HG03521 (cell line): ENCODE results near the gene ARHGEF26.
A peak's percentile ranks its signal among the peaks of the same experiment; 100 is the strongest.
"Not testable (repeated sequence)": the region's sequence is repeated elsewhere in the genome, so short reads cannot be mapped to it uniquely, and the experiment has no call there.

Source experiments
- ATAC-seq: cut with Tn5 transposase; IDR thresholded peaks from one replicate; pipeline ENCODE4 v1.9.1; 2021; ENCODE audit warnings: mild to moderate bottlenecking, moderate library complexity; ENCODE audit not compliant: unreplicated experiment

Gene ARHGEF26

GRCh38 chr3:154120961-154121700 is at the start of gene ARHGEF26:
Gene ARHGEF26 (plus strand): TSS chr3:154121390. CDS start chr3:154121993, 603 bp downstream.
- peak; percentile 79 for ATAC-seq

GRCh38 chr3:154074966-154075365 is 46.2 kb upstream of the ARHGEF26 start:
- ATAC-seq = no peak

GRCh38 chr3:154078672-154079071 is 42.5 kb upstream of the ARHGEF26 start:
- no peak for ATAC-seq

GRCh38 chr3:154081305-154081704 is 39.9 kb upstream of the ARHGEF26 start:
- ATAC-seq = no peak

GRCh38 chr3:154085071-154085470 is 36.1 kb upstream of the ARHGEF26 start:
- no peak for ATAC-seq

GRCh38 chr3:154085799-154086198 is 35.4 kb upstream of the ARHGEF26 start:
- no peak for ATAC-seq

GRCh38 chr3:154086286-154086685 is 34.9 kb upstream of the ARHGEF26 start:
- no peak for ATAC-seq

GRCh38 chr3:154087756-154088480 is 33.3 kb upstream of the ARHGEF26 start:
- ATAC-seq = not testable (repeated sequence)

GRCh38 chr3:154089421-154090420 is 31.5 kb upstream of the ARHGEF26 start:
- no peak for ATAC-seq

- ATAC-seq = no peak
Measured at GRCh38 chr3:154094051-154094450, 27.1 kb upstream of the ARHGEF26 start.

GRCh38 chr3:154095832-154096421 is 25.3 kb upstream of the ARHGEF26 start:
- ATAC-seq = no peak

- no peak for ATAC-seq
Measured at GRCh38 chr3:154098376-154098775, 22.8 kb upstream of the ARHGEF26 start.

GRCh38 chr3:154100556-154100955 is 20.6 kb upstream of the ARHGEF26 start:
- no peak for ATAC-seq

- ATAC-seq = no peak
Measured at GRCh38 chr3:154101250-154101649, 19.9 kb upstream of the ARHGEF26 start.

GRCh38 chr3:154102225-154102624 is 19.0 kb upstream of the ARHGEF26 start:
- no peak for ATAC-seq

- no peak for ATAC-seq
Measured at GRCh38 chr3:154105218-154105975, 15.8 kb upstream of the ARHGEF26 start.

- no peak for ATAC-seq
Measured at GRCh38 chr3:154111365-154111935, 9.7 kb upstream of the ARHGEF26 start.

GRCh38 chr3:154112146-154112852 is 8.9 kb upstream of the ARHGEF26 start:
- no peak for ATAC-seq

GRCh38 chr3:154113609-154114008 is 7.6 kb upstream of the ARHGEF26 start:
- no peak for ATAC-seq
